GM23338 (cell line): ENCODE data around the gene MBLAC1.

Experiments
- EZH2 ChIP-seq: fragments of 200-600 bp; sonication (generic); IDR thresholded peaks from one replicate; pipeline ENCODE4 v1.8.0; 2017; ENCODE audit warnings: antibody characterized with exemption, mild to moderate bottlenecking, low read depth; ENCODE audit not compliant: unreplicated experiment
- EZH2phosphoT487 ChIP-seq: fragments of 200-600 bp; sonication (generic); IDR thresholded peaks from one replicate; pipeline ENCODE4 v1.8.1; 2018; ENCODE audit warnings: antibody characterized with exemption; ENCODE audit not compliant: unreplicated experiment
- POLR2AphosphoS5 ChIP-seq: IDR thresholded peaks from 2 replicates; pipeline ENCODE4 v1.6.1; 2016; ENCODE audit warnings: antibody characterized with exemption, low read depth
- ZNF331 ChIP-seq: fragments of 250-450 bp; sonication (Bioruptor Pico); IDR thresholded peaks from 2 replicates; pipeline ENCODE4 v1.5.0; 2020; ENCODE audit warnings: low read depth, mild to moderate bottlenecking, moderate library complexity
- TF ChIP-seq, protein P1 (sequence below), 2 experiments: fragments of 200-600 bp in 1 of 2; sonication (generic) in 1 of 2; conservative IDR thresholded peaks; 2 replicates each; pipeline versions ENCODE4 v1.5.1 to v1.6.1; 2016 to 2017; ENCODE audit warnings: antibody characterized with exemption in 2 of 2, low read depth in 2 of 2, mild to moderate bottlenecking in 2 of 2, moderate library complexity in 1 of 2
- TF ChIP-seq, protein P2 (sequence below): IDR thresholded peaks from 2 replicates; pipeline ENCODE4 v1.6.1; 2016; ENCODE audit warnings: antibody characterized with exemption
- TF ChIP-seq, protein P3 (sequence below): IDR thresholded peaks from one replicate; pipeline ENCODE4 v1.6.1; 2018; ENCODE audit warnings: antibody characterized with exemption; ENCODE audit not compliant: unreplicated experiment

DNA sequence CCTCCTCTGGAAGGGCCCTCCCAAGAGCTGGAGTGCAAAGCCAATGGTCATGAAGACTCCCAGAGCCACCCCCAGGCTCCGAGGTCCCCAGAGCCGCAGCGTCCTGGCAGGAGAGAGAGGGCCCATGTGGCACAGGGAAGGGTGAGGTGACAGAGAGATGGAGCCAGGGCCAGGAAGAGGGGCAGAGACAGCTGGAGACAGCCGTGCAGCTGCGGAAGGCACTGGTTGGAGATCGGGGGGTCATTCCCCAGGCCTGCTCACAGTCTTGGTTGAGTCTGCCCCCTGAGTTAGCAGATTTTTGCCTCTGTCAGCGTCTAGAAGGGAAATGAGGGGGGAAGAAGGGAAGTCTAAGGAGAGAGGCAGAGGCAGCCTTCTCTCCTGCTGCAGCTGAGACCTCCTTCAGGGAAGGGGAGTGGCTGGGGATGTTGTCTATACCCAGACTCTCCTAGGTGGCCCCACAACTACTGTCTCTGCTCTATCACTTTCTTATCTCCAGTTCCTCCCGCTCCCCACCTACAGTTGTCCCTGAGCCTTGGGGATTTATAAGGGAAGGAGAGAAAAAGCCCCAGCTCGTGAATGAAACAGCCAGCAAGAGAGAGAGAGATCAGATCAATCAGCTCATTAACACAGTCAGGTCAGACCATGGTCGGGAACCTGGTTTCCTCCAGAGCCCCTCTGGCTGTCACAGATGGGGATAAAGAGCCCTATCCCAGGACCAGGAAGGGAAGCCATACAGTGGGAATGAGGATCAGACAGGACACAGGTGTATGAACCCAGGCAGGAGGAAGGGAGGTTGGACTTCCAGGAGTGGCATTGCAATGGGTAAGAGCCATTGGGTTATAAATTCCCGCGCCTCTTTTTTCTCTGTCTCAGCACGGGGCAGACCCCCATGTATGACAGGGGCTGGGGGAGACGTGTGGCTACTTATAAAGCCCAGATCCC lies 40.5 kb downstream of the MBLAC1 start:
- TF ChIP-seq, protein P1, sequence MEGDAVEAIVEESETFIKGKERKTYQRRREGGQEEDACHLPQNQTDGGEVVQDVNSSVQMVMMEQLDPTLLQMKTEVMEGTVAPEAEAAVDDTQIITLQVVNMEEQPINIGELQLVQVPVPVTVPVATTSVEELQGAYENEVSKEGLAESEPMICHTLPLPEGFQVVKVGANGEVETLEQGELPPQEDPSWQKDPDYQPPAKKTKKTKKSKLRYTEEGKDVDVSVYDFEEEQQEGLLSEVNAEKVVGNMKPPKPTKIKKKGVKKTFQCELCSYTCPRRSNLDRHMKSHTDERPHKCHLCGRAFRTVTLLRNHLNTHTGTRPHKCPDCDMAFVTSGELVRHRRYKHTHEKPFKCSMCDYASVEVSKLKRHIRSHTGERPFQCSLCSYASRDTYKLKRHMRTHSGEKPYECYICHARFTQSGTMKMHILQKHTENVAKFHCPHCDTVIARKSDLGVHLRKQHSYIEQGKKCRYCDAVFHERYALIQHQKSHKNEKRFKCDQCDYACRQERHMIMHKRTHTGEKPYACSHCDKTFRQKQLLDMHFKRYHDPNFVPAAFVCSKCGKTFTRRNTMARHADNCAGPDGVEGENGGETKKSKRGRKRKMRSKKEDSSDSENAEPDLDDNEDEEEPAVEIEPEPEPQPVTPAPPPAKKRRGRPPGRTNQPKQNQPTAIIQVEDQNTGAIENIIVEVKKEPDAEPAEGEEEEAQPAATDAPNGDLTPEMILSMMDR (conservative IDR thresholded peaks at IDR 0.05; ENCODE audit: low read depth in 2 of 2) = no peak
- TF ChIP-seq, protein P2, sequence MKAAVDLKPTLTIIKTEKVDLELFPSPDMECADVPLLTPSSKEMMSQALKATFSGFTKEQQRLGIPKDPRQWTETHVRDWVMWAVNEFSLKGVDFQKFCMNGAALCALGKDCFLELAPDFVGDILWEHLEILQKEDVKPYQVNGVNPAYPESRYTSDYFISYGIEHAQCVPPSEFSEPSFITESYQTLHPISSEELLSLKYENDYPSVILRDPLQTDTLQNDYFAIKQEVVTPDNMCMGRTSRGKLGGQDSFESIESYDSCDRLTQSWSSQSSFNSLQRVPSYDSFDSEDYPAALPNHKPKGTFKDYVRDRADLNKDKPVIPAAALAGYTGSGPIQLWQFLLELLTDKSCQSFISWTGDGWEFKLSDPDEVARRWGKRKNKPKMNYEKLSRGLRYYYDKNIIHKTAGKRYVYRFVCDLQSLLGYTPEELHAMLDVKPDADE = no peak
- TF ChIP-seq POLR2AphosphoS5 (no peak), EZH2phosphoT487 (no peak), ZNF331 (CRISPR knock-in tag) (no peak), EZH2 (no peak)
- TF ChIP-seq, protein P3, sequence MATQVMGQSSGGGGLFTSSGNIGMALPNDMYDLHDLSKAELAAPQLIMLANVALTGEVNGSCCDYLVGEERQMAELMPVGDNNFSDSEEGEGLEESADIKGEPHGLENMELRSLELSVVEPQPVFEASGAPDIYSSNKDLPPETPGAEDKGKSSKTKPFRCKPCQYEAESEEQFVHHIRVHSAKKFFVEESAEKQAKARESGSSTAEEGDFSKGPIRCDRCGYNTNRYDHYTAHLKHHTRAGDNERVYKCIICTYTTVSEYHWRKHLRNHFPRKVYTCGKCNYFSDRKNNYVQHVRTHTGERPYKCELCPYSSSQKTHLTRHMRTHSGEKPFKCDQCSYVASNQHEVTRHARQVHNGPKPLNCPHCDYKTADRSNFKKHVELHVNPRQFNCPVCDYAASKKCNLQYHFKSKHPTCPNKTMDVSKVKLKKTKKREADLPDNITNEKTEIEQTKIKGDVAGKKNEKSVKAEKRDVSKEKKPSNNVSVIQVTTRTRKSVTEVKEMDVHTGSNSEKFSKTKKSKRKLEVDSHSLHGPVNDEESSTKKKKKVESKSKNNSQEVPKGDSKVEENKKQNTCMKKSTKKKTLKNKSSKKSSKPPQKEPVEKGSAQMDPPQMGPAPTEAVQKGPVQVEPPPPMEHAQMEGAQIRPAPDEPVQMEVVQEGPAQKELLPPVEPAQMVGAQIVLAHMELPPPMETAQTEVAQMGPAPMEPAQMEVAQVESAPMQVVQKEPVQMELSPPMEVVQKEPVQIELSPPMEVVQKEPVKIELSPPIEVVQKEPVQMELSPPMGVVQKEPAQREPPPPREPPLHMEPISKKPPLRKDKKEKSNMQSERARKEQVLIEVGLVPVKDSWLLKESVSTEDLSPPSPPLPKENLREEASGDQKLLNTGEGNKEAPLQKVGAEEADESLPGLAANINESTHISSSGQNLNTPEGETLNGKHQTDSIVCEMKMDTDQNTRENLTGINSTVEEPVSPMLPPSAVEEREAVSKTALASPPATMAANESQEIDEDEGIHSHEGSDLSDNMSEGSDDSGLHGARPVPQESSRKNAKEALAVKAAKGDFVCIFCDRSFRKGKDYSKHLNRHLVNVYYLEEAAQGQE = no peak
